HPDE6-E6E7 (cell line): ENCODE data around the gene TTC28.
"Not testable (repeated sequence)": the region's sequence is repeated elsewhere in the genome, so short reads cannot be mapped to it uniquely, and the experiment has no call there.

Source experiments
- DNase-seq: peaks from one replicate; pipeline ENCODE4 v3.0.0; 2011; ENCODE audit warnings: missing footprints; ENCODE audit errors: extremely low spot score

The TTC28 gene

DNA sequence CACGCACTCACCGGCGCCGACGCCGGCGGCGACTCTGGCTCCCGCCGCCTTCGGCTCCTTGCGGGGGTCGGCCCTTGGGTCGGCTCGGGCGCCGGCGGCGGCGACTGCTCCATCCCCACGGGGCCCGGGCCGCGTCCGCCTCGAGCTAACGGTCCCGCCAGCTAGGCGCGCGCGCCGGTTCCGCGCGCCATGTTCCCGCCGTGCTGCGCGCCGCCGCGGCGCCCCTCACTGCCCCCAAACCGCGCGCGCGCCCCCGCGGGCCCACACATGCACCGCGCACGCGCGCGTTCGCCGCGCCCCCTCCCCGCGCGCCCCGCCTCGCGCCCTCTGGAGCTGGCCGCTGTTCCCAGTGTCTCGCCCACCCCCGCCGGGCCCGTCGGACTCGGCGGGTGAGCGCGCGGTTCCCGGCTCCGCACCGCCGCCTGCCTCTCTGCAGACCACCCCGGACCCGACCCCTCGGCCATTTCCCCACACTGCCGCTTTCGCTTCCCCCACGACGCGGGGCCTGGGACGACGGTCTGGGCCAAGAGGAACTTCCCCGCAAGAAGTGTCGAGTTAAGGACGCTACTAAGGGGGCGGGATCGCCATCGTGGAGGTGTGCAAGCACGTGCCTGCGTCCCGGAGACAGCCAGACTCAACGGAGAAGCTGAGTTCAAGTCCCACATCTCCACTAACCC, at the start of gene TTC28:
Gene TTC28, minus strand, starts transcription at position 230 of the 677 bp plus-strand sequence. Its CDS starts 117 bp downstream, at position 113.
- DNase-seq, result not testable (repeated sequence)

- no peak for DNase-seq
Measured at GRCh38 chr22:28728621-28729313, 49.1 kb upstream of the TTC28 start.

GRCh38 chr22:28728002-28728401, 48.4 kb upstream of the TTC28 start:
- DNase-seq, result no peak

DNA sequence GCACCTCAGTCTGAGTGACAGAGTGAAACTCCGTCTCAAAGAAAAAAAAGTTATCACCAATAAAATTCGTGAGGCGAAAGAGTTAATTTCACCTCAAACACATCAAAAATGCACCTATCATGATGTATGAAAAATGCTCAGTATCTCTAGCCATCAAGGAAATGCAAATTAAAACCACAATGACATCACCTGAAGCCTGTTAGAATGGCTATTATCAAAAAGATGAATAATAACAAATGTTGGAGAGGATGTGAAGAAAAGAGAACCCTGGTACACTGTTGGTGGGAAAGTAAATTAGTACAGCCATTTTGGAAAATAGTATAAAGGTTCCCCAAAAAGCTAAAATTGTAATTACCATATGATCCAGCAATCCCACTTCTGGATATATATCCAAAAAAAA, 38.4 kb upstream of the TTC28 start:
- DNase-seq, result no peak

GRCh38 chr22:28716686-28717085, 37.0 kb upstream of the TTC28 start:
- DNase-seq, result no peak

GRCh38 chr22:28715611-28716010, 36.0 kb upstream of the TTC28 start:
- DNase-seq, result no peak

DNA sequence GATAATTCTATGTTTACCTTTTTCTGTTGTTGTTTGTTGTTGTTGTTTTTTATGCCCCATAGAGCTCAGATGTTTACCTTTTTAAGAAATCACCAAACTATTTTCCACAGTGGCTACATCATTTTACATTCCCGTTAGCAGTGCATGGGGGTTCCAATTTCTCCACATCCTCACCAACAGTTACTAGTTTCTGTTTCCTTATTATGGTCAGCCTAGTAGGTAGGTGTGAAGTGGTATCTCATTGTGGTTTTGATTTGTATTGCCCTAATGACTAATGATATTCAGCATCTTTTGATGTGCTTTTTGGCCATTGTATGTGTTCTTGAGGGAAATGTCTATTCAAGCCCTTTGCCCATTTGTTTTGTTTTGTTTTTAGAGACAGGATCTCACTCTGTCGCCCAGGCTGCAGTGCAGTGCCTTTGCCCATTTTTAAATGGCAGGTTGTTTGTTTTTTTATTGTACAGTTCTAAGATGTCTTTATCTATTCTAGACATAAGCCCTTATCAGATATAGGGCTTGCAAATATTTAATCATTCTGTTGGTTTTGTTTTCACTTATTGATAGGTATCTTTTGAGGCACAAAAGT, 34.5 kb upstream of the TTC28 start:
- no peak for DNase-seq

- peak; percentile 58 for DNase-seq
Measured at GRCh38 chr22:28711820-28712777, 32.5 kb upstream of the TTC28 start.

DNA sequence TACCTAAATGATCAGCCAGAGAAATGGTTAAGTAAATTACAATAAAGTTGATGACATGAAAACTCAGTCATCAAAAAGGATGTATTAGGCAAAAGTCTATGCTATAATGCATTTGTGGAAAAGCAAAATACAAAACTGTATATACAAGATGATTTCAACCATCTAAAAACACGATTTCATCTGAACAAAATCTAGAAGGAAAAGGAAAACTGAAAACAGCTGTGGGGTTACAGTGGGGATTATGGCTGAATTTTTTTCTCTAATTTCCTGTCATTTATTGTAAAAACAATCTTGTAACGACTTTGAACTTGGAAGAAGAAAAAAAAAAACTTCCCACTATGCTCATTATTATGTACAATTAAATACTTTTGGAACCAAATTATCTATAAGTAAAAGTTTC, 31.7 kb upstream of the TTC28 start:
- DNase-seq, result no peak

DNA sequence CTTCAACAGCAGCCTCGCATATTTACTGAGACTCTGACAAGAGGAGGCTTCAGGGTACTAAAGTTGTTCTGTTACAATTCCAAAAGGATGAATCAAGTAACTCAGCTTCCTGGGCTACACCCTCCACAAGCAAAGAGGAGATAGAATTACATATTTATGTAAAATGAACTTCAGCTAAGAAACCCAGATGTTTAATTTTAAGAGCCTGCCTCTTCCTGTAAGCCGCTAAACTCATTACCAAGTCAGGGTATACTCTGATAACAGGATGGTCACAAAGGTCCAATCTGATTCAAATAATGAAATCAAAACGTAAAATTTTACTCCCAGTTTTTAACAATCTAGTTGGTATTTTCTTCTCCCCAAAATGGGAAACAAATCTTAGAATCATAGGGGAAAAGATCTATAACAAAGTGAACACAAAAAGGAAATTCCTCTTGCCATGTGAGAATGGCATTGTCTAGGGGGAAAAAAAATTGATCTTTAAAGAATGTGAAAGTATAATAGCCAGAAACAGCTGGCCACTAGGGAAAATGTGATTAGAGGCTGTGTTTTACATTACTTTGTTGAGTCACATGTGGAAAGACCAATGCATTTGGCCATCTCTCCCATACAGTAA, 31.0 kb upstream of the TTC28 start:
- DNase-seq, result peak; percentile 36

GRCh38 chr22:28710107-28710506, 30.5 kb upstream of the TTC28 start:
- no peak for DNase-seq

DNA sequence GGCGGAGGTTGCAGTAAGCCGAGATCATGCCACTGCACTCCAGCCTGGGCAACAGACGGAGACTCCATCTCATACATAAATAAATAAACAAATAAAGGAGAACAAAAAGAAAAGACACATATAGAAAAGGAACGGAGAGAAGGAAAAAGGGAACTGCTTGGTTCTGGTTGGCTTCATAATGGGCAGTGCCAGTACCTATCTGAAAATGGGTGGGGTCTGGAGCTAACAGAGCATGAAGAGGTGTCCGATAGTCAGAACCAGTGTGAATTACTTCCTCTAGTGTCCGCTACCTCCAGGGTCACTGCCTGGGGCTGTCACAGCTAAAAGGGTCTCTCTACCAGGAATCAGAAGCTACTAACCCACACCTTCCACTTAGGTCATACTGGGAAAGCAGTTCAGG, 27.2 kb upstream of the TTC28 start:
- DNase-seq, result no peak

DNA sequence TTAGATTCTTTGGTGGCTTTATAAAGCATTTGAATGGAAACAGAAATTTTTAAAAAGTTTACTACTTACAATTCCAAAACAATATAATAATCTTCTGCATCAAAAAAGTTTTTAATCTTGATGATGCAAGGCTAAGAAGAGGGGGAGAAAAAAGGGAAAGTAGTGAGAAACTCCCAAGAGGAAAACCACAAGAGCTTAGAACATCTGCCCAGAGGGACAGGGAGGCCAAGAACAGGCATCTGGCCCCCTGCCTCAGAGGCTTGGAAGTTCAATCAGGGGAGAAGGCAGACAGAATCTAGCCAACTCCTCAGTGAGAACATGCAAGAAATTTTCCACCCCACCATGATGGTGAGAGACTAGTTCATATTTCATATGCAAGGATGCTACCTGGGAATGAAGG, 23.8 kb upstream of the TTC28 start:
- DNase-seq, result no peak

GRCh38 chr22:28702891-28703290, 23.3 kb upstream of the TTC28 start:
- no peak for DNase-seq

DNA sequence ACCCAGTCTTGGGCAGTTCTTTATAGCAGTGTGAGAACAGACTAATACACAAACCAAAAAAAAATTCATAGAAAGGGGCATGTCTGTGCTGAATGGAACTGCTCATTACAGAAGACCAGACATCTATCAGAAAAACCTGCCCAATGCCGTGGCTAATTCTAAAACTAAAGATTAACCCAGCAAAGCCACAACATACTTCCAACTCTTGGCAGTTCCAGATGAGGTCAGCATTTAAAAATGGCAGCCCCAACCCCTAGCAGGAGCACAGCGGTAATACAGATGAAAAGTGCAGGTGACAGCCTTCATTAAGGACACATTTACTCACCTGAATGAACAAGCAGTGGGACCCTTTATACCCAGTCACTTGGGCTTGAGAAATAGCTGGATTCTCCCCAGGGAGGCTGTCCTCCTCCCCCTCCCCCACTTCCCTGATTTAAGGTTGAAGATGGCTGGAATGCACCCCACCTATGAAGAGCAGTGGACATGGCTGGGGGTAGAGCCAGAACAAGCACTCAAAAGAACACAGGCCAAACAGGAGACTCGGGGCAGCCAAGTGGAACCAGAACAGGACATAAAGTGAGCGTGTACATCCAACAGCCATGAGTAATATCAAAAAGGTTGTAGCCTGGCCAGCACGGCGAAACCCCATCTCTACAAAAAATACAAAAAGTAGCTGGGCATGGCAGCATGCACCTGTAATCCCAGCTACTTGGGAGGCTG, 13.6 kb upstream of the TTC28 start:
- DNase-seq, result not testable (repeated sequence)

DNA sequence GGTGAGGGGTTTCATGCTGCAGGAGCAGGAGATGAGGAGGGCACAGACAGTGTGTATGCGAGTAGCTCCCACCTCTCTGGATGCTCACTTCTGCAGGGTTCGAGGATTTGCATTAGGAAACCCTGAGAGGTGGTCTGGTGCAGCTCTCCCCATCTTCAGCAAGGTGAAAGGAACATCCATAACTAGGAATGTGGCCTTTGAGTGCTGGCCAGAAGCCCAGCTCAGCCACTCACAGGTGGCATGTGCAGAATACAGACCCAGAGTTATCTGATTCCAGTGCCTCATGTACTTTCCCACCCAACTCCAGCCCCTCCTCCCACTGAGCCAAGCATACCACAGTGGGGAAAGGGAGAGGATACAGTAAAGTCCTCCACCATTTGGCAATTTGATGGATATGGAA, 10.2 kb upstream of the TTC28 start:
- DNase-seq, result not testable (repeated sequence)

DNA sequence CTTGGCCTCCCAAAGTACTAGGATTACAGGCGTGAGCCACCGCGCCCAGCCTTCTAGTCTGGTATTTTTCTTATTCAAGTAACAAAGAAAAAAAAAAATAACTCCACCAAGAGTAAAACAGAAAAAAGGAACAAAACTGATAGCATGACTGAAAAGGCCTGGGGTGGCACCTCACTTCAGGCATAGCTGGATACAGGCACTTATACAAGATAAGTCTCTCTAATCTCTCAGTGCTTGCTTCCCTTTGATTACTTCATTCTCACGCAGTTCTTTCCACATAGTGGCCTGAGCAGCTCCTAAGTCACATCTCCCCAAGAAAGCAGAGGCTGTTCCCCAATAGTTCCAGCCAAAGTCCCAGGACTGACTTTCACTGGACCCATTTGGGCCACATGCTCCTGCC, 3.3 kb upstream of the TTC28 start:
- DNase-seq, result not testable (repeated sequence)

- not testable (repeated sequence) for DNase-seq
Measured at GRCh38 chr22:28680813-28681490, 1.3 kb upstream of the TTC28 start.

DNA sequence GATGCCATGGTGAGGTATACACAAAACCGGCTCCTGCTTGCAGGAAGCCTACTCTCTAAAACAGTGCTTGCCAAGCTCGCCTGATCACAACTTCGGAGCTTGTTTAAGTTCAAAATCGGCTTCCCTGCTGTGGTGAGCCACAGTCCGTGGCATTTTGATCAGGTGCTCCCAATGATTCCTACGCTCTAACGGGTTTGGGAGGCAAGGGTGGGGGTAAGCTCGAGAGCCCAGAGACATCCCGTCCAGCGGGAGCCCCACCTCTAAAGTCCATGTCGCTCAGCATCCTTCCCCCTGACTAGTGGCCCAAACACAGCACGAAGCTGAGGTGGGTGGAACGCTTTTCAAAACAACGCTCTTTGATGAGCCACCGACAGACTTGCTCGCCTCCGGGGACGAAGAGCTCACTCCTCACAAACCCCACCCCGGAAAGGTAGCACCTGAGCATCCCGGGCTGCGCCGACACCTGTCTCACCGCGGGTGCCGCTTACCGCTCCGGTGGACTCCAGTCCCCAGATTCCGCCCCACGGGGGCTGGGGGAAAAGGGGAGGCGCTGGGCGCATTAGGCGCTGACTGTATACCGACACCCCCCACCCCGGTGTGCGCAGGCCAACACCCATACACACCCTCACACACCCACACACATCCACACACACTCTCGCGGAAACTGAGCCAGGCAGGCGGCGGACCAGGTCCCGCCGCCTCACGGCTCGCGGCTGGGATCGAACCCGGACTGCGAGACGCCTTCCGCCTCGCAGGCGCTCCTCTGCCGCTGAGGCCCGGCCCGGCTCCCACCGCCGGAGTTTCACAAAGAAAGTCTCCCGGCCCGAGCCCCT, 646 bp downstream of the TTC28 start:
- DNase-seq, result not testable (repeated sequence)
